HG02938 (cell line): ENCODE data around the gene STAT2.
"Not testable (repeated sequence)": the region's sequence is repeated elsewhere in the genome, so short reads cannot be mapped to it uniquely, and the experiment has no call there.

ENCODE experiments used
- ATAC-seq: cut with Tn5 transposase; IDR thresholded peaks from one replicate; pipeline ENCODE4 v1.9.1; 2021; ENCODE audit warnings: mild to moderate bottlenecking, moderate library complexity; ENCODE audit not compliant: unreplicated experiment

STAT2 gene

DNA sequence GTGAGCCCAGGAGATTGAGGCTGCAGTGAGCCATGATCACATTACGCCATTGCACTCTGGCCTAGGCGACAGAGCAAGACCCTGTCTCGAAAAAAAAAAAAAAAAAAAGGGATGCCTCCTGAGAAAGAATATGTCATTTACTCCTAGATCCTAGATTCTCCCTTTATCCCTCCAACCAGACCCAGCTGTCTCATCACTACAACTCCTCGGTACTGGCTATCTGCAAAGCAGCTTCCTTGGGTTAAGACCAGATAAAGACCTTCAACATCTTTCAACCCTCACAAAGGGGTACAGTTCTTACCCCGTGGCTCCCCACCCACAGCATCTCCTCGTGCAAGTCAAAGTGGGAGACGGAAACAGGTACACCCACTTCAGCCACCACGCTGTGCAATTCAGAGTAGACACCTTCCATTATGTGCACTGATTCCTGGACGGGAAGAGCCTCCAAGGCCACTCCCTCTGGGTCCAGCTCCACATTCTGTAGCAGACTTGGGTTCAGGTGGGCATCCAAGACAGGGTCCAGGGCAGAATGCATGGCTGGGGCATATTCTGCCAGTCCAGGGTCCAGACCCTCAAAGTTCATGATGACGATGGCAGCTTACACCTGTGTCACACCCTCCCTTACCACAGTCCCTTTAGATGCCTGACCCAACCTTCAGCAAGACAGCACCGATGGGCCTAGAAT, 27.3 kb downstream of the STAT2 start:
- no peak for ATAC-seq

DNA sequence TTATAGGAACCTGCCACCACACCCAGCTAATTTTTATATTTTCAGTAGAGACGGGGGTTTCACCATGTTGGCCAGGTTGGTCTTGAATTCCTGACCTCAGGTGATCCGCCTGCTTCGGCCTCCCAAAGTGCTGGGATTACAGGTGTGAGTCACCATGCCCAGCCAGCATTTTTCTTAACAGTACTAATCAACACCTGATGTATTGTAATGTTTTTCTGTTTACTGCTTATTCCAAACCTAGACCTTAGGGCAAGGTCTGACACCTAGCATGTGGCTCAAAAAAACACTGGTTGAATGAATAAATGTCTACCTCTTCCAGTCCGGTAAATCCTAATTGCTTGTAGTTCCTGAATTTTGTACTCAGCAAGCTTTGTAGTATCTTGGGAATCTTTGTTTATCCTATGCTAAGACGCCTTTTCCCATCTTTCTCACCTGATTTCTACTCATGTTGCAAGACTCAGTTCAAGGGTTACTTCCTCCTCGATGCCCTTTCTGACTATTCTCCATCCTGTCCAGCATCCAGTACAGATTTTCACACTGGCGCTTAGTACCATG, 28.9 kb downstream of the STAT2 start:
- no peak for ATAC-seq

DNA sequence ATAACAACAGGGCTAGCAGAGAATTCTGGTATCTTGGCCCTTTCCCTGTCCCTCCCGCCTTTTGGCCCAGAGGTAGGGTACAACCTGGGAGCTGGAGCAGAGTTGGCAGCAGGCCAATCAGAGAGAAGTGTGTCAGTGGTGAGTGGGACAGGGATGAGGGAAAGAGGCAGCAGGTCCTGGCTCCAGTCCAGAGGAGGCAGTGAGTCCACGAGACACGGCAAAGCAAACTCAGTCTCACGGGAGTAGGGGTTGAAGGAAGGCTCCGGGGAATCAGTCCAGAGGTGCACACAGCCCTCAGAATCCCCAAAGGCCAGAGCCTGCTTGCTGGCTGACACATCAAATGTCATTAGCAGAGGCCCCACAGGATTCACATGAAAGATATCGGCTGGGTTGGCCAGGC, 33.4 kb downstream of the STAT2 start:
- ATAC-seq, result no peak

DNA sequence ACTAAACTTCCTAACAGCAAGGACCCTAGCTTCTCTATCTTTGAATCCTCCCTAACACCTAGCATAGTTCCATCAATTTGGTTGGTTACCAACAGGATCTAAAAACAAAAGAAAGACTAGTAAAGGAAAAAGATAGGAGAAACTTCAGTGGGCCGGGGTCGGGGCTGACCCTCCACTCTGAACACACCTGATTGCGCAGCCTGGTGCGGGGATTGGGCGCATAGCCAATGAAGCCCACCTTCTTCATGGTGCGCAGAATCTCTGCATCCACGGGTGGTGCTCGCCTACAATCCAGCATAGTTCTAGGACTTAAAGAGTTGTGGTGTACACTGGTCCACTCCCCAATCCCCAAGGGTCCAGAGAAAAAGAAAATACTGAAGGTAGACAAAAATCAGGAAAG, 33.8 kb downstream of the STAT2 start:
- ATAC-seq, result no peak

DNA sequence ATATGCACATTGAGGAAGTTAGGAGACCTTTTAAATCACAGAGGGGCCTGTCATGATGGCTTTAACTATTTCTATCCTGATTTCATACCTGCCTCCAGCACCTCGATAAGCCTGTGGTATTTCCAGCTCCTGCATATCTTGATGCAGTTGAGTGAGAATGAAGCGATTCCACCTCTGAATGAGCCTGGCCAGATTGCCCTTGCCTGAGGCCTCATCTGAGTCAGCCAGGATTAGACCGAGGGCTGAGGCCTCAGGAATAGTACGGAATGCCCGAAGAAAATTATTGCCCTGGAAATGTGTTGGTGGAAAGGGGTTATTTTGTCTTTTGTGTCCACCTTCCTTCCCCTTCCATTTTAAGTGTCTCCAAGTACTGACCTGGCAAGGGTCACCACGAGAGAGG, 35.7 kb downstream of the STAT2 start:
- ATAC-seq, result no peak

DNA sequence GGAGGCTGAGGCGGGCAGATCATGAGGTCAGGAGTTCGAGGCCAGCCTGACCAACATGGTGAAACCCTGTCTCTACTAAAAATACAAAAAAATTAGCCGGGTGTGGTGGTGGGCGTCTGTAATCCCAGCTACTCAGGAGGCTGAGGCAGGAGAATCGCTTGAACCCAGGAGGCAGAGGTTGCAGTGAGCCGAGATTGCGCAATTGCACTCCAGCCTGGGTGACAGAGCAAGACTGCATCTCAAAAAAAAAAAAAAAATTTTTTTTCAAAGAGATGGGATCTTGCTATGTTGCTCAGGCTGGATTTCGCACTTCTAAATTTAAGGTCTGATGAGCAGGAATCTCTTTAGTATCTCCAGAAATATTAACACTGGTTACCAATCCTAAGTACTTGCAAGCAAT, 38.3 kb downstream of the STAT2 start:
- ATAC-seq, result not testable (repeated sequence)

DNA sequence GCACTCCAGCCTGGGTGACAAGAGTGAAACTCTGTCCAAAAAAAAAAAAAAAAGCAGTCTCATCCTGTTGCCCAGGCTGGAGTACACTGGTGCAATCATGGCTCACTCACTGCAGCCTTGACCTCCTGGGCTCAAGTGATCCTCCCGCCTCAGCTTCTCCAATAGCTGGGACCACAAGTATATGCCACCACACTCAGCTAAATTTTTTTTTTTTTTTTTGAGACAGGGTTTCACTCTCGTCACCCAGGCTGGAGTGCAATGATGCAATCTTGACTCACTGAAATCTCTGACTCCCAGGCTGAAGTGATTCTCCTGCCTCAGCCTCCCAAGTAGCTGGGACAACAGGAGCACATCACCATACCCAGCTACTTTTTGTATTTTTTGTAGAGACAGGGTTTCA, 38.9 kb downstream of the STAT2 start:
- ATAC-seq, result no peak

DNA sequence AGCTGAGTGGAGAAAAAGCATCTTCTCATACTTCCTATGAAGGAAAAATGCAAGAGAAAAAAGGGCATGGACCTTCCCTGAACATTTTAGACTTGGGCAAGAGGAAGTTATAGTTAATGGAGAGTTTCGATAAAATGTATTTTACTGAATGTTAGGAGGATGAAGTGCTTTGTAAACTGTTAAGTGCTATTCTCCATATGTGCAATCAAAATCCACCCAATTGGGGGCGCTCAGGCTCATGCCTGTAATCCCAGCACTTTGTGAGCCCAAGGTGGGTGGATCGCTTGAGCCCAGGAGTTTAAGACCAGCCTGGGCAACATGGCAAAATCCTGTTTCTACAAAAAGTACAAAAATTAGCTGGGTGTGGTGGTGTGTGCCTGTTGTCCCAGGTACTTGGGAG, 42.2 kb downstream of the STAT2 start:
- no peak for ATAC-seq

DNA sequence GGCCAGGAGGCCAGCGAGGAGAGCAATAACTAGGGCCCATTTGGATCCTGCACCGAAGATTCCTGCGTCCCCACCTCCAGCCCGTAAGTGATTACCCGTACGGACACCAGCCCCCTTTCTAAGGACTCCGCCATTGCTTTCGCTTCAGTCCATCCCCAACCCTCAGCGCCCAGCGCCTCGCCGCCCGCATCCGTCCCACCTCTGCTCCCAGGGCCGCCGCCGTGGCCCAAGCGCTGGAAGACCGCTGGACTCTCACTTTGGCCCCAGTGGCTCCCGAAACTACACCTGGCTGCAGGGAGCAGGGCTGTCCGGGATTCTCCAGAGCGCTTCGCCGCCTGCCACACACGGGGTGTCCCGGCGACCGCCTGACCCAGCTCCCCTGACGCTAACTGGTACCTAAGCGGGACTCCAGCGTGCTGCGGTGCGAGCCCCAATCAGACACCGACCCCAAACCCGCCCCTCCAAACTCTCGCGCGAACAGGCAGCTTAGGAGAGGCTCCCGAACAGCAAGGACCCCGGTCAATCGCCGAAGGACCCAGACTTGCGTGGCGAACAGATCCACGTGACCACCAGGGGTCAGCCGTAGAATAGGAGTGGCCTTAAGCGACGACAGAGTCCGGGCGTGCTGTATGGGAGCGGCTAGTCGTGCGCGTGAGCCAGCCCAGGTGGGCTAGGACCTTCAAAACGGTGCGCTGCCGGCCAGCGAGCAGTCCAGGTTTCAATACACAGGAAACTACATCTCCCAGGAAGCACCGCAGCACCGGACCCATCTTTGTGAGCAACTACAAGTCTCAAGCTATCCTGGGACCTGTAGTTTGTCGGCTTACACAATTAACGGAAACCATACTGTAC, 44.1 kb downstream of the STAT2 start, which contains the start of gene CNPY2:
CNPY2 (minus strand) TSS at position 367 of the 852 bp plus-strand sequence. CDS start 771 bp downstream, outside the sequence.
- peak; percentile 94 for ATAC-seq

DNA sequence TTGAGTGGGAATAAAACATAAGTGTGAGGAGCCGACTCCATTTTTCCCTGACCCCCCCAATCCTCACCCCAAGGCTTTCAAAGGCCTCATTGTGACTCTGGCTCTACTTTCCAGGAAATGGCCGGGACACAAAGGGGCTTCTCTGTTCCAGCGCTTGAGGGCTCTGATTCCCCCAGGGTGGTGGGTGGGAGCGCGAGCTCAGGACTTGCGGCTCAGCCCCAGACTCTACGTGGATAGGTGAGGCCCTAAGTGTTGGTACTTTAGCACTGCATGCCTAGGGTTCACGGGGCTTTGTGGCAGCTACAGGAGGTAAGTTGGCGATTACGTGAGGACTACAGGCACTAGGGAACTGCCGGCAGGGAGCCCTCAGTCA, 44.7 kb downstream of the STAT2 start:
- no peak for ATAC-seq

DNA sequence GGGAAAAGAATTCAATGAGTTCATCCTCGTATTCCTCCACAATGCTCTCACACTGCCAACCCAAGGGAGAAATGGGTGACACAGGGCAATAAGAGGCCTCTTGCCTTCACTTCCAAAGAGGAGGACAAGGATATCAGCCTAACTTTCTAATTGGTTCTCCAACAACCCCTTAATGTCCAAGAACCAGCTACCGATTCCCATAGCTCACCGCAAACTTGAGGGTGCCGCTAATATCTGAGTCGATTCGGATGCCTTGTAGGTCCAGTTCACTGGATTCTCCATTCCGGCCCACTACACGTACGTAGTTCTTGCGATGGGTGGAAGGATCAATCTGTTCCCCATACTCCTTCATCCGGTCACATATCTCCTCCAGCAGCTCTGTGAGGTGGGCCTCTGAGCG, 48.9 kb downstream of the STAT2 start:
- ATAC-seq, result no peak

DNA sequence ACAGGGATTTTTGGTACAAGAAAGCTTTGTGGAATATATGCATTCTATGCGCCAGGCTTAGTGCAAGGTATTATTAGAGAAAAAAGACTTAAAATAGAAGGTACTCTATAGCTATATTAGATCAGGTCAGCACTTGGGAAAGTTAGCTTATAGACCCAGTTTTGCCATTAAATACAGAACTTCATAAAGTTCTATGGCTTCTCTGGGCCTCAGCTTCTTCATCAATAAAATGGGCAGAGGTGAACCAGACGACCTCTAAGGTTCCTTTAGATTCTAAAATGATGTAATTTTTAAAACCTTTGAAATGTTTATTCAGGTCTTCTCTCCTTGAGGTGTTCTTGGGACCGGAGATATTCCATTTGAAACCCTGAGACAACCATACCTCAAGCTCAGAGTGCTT, 51.2 kb downstream of the STAT2 start:
- ATAC-seq, result no peak

DNA sequence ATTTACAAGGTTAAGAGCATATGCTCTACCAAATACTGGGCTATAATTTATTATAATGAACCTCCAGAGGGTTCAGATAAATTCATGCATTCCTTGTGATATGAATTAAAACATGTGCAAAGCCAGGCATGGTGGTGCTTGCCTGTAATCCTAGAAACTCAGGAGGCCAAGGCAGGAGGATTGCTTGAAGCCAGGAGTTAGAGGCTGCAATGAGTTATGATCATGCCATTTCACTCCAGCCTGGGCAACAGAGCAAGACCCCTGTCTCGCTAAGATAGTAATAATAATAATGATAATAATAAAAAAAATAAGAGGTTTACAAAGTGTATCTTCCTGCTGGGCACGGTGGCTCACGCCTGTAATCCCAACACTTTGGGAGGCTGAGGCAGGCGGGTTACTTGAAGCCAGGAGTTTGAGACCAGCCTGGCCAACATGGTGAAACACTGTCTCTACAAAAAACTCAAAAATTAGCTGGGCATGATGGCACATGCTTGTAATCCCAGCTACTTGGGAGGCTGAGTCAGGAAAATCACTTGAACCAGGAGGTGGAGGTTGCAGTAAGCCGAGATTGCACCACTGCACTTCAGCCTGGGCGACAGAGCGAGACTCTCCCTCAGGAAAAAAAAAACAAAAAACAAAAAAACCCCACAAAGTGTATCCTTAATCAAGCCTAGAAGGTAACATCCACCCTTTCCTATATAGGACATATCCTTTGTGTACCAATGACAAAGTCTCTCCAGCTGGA, 52.5 kb downstream of the STAT2 start:
- no peak for ATAC-seq

DNA sequence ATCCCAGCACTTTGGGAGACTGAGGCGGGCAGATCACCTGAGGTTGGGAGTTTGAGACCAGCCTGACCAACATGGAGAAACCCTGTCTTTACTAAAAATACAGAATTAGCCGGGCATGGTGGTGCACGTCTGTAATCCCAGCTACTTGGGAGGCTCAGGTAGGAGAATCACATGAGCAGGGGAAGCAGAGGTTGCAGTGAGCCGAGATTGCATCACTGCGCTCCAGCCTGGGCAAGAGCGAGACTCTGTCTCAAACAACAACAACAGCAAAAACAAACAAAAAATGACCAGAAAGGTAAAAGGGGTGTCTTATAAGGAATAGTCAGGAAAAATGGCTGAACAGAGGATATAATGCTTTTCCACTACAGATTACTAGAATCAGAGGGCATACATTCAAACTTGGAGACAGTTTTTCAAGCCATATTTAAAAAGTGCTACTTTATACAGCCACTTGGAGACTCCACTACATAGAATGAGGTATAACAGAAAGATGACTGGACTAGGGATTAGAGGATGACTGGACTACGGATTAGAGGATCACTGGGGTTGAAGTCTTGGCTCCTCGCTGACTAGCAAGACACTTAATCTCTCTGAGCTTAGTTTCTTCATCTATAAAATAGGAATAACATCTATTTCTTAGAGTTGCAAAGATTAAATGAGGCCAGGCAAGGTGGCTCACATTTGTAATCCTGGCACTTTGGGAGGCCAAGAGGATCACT, 54.9 kb downstream of the STAT2 start:
- no peak for ATAC-seq

DNA sequence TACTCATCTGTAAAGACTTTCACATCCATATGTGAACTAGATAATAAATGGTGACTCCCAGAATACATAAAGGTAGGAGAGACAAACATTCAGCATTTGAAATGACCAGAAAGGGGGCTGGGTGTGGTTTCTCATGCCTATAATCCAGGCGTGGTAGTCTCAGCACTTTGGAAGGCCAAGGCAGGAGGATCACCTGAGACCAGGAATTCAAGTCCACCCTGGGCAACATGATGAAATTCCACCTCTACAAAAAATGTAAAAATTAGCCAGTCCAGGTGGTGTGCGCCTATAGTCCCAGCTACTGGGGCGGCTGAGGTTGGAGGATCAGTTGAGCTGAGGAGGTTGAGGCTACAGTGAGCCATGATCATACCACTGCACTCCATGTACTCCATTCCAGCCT, 55.6 kb downstream of the STAT2 start:
- ATAC-seq, result no peak

DNA sequence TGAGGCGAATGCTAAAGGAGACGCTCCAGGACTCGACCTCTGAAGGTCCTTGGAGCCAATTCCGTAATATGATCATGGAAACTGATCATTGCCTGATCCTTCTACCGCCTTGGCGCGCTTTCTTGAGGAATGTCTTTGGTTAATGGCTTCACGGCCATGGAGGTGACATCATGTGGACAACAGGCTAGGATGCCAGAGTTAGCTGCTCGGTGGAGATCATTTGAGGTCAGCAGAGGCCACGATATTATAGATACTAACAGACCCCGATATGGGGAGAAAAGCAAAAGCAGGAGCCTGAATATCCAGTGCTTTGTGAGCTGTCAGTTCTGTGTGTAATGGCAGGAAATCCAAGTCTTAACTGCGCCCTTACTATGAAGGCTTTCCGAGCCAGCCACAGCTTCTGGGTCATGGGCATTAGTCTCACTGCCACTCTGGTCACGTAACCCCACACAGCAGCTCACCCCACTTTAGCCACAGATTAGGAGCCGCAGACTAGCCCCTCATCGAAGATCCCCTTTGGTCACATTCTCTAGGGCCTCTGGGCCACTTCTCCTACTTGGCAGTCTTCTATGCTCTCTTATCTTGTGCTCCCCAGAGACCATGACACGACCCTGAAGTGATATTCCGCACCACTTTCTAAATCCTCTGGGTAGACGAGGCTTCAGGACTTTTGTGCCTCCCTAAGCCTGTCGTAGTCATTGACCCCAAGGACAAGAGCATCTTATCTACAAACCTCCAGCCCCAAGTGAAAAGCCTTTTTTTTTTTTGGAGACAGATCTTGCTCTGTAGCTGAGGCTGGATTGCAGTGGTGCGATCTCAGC, 59.1 kb downstream of the STAT2 start:
- ATAC-seq, result no peak

DNA sequence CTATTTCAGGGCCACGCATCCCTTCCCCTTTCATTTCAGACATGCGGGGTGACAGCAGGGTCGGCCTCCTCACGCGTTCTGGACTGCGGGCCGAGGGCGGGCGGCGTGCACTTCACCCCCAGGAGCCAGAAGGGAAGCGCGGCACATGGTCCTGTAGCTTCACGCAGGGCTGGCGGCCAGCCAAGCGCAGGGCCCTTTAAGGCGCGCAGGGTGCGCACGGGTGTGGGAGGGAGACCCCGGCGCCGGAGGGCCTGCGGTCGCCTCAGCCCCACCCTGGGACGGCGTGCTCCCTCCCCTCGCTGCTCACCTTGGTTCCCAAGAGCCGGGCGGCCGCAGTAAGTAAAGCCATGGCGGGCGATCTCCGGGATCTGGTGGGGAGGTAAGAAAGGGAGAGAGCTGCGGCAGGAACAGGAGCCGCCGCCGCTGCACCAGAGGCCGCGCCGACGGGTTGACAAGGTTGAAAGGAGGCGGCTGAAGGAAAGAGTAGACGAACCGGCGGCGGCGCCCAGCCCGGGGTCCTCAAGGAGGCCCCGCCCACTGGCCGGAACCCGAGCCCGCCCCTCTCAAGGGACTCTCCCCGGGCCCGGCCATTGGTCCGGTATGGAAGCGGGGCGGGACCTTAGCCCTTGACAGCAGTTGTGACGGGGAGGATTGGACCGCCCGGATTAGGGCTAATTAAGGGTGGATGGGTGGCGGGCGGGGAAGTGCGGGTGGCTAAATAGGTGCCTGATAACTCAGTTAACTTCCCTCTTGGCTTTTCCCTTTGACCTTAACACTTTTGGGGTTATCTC, 59.9 kb downstream of the STAT2 start, which contains the start of gene CS:
CS (minus strand) TSS at position 478 of the 791 bp plus-strand sequence; CDS start at position 349, 129 bp downstream.
- ATAC-seq, result peak; percentile 91

DNA sequence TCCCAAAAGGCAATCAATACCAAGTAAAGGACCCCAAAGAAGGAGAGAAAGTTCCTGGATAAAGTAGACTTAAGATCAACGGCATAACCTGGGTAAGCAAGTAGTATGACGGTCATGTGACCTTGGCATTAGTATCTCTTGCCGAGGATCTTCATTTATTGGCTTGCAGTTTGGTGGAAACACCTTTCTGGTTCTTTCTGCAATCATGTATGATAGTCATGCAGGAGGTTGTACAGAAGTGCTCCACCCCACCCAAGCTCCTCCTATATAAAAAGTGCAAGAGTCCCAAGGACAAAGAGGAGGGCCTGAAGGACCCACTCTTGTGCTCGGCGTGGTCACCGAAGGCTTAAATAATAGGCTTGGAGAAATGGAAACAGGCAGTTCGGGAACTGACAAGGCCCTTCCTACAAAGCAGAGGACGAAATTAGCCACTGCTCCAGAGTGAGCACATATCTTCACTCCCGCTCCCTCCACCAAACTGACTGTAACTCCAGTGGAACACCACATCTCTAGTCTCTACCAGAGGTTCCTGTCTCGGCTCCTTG, 60.5 kb downstream of the STAT2 start:
- peak; percentile 8 for ATAC-seq

DNA sequence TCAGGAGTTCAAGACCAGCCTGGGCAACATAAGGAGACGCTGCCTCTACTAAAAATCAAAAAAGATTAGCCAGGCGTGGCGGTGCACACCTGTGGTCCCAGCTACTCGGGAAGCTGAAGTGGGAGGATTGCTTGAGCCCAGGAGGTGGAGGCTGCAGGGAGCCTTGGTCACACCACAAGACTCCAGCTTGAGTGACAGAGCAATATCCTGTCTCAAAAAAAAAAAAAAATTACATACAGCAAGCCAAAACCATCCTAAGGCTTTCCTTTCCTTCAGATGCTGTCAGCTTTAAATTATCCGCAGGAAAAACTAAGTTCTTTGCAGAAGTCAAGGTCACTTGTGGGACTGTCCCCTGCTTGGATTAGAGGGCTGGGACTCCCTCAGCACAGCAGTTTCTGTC, 61.1 kb downstream of the STAT2 start:
- no peak for ATAC-seq
